Measurements from ENCODE around the gene FCRLB.
"Not testable (repeated sequence)": the region's sequence is repeated elsewhere in the genome, so short reads cannot be mapped to it uniquely, and the experiment has no call there.

Gene FCRLB, protein sequence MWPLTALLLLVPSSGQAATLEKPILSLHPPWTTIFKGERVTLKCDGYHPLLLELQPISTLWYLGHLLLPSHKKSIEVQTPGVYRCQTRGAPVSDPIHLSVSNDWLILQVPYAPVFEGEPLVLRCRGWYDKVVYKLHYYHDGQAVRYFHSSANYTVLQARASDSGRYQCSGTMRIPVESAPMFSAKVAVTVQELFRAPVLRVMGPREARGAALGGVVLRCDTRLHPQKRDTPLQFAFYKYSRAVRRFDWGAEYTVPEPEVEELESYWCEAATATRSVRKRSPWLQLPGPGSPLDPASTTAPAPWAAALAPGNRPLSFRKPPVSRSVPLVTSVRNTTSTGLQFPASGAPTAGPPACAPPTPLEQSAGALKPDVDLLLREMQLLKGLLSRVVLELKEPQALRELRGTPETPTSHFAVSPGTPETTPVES
- total RNA-seq = 0.51 to 0.79 reads per million in 2 donors

DNA sequence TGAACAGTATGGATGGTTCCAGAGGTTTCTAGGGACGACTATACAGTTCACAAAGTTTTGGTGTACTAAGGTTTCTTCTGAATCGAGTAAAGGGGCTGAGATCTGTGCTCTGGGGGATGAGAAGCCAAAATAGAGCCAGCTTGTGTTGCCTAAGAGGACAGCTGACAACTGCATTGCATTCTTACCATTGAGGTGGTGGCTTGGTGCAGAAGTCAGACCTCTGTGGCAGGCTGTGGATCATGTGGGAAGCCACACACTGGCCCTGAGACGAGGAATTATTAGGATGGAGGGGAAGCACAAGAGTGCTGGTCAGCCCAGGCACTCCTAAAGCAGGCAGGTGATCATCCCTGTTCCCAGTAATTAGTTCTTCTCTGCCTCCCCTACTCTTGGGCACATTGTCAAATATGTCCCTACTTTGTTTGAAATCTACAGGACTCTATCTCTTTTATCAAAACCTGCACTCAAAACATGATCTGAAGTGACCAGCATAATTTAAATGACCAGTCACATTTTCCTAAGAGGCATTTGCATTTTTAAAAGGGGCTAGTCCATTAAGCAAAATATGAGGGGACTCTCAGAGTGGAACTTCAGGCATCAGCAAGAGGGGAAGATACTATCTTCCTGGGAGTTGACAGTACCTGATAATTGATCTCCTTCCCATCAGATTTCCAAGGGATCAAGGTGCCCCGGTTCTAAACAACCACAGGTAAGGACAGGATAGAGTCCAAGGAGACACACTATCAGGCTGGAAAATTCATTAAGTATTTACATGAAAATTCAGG, at the start of gene FCRLB:
FCRLB (plus strand) TSS at position 589 of the 782 bp plus-strand sequence. CDS start 1,129 bp downstream, outside the sequence.
- DNase-seq = no peak

DNA sequence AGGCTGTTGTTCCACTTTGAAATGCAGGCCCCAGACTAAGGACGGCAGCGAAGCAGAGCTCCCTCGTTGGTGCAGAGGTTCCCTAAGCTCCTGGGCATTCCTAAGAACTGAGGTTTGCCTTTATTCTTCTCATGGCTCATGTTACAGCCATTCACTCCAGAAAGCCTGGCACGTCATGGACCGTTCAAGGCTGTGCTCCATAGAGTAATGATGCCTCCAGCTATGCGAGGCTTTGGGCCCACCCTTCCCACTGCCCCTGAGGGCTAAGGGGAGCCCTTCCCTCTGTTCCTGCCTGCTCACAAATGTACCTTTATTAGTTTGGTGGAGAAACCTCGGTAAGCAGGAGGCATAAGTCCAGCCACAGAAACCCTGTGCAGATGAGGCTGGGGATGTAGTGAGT, 47.9 kb upstream of the FCRLB start:
- DNase-seq = not testable (repeated sequence)

DNA sequence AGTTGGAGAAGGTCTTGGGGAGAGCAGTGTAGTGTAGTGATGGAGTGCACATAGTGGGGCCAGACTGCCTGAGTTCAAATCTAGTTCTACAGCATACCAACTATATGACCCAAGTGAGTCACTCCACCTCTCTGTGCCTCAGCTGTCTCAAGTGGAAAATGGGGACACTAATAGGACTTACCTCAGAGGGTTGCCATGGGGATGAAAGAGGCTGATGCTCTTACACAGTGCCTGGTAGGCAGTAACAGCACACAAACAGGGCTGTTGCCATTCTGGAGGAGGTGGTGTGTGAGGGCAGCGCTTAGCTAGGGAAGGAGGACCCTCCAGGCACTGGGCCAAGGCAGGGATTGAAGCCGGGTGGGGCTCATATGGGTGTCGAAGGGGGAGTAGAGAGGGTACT, 46.9 kb upstream of the FCRLB start:
- not testable (repeated sequence) for DNase-seq

DNA sequence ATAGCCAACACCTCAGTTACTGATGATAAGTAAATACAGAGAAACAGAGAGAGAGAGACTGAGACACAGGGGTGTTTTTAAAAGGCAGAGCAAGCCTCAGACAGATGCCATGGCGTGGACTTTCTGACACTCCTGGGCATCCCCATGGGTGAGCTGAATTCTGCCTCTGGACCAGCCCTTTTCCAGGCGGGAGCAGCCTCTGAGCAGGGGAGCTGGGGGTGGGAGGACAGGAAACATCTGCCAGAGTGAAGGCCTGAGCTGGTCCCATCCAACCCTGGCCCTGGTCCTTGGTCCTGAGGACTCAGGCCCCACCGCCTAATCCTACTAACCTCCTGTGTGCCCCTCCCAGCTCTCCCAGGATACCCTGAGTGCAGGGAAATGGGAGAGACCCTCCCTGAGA, 46.4 kb upstream of the FCRLB start:
- not testable (repeated sequence) for DNase-seq

DNA sequence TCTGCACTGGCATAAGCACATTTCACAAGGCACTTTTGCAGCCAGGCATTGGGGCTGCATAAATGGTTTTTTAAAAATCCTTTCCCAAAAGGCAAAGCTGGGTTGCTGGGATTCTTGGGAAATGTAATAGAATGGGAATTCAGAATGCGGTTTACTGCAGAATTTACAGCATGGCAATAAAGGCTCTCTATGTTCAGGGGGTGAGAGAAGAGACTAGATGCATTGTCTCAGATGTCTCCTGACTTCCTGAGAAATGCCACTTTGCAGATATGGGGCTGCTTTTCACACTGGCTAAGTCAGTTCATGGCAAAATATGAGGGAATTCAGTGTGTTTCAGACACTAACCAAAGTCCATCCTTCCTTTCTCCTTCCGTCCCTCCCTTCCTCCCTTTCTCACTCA, 44.9 kb upstream of the FCRLB start:
- no peak for DNase-seq

DNA sequence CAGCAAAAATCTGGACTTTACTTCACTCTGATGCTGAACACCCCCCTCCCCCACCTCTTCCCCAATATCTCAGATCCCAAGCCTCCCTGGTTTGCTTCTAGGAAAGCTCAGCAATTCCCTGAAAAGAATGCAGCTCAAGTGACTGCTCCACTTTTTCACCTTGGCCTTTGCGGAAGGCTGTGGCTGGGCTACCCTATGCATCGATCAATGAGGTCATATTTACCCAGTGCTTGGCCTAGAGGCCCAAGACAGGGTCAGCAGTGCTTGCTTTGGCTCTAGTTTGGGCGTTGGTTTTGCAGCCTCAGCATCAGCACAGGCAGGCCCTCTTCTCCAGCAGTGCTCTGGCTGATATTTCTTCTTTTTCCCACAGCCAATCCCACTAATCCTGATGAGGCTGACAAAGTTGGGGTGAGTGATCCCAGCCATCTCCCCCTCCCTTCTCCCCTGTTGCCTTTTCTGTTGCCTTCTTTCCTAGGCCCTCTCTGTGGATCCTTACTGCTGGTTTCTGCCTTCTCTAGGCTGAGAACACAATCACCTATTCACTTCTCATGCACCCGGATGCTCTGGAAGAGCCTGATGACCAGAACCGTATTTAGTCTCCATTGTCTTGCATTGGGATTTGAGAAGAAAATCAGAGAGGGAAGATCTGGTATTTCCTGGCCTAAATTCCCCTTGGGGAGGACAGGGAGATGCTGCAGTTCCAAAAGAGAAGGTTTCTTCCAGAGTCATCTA, 44.2 kb upstream of the FCRLB start:
- DNase-seq = no peak

DNA sequence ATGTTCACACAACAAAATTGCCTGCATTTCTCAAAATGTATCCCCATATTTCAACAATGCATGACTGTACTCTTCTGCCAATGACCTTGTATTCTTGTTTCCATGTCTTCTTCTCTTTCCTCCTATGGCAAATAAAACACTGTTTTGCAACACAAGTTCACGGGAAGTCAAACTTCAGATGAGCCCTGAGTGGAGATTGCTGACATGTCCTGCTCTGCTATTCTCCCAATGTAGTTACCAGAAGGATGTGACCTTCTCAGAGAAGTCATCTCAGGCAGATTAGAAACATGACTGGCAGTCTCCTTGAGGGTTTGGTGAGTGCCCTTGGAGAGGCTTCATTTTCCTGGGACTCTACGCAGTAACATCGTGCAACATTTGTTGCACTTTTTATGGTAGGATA, 42.8 kb upstream of the FCRLB start:
- no peak for DNase-seq

DNA sequence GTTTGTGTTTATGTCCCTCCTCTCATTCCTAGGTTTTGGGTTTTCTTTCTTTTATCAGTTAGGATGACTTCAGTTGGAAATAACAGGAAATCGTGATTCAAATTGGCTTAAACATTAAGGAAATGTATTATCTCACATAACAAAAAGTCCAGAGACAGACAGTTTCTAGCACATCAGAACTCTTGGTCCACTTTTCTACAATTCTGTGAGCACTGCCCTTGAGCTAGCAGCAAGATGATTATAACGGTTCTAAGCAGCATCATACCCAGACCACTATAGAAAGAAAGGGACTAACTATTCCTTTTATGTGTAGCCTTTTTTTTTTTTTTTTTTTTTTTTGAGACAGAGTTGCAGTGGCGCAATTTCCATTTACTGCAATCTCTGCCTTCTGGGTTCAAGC, 39.5 kb upstream of the FCRLB start:
- DNase-seq = no peak

DNA sequence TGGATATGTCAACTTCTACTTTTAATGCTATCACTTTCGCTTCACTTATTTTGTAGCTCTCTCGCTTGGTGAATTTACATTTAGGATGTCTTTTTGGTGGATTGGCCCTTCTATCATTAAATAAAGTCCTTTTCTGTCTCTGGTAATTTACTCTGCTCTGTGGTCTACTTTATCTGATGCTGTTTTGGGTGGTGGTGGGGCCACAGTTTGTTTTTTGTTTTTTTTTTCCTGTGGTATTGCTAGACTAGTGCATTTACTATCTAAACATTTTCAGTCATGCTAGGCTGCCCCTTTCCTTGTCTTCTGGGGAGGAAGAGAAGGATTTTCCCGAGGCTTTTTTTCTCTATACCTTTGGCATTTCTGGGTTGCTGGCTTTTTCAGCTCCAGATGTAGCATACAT, 32.4 kb upstream of the FCRLB start:
- DNase-seq = no peak

DNA sequence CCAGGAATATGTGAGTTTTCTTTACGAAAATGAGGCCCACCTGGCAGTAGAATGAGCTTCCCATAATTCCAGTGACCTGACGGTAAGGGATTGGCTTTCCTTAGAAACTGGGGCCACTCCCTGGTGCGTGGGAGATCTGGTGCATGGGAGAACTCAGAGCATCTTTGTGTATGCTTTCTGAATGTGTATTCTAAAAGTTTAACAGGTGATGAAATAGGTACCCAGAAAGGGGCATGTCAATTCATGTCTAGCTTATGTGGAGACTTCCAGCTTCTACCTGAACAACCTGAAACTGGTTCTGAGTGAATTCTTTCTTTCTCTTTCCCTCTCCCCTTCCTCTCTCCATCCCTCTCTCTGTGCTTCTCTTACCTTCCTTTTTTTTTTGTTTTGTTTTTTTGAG, 29.5 kb upstream of the FCRLB start:
- DNase-seq = no peak

DNA sequence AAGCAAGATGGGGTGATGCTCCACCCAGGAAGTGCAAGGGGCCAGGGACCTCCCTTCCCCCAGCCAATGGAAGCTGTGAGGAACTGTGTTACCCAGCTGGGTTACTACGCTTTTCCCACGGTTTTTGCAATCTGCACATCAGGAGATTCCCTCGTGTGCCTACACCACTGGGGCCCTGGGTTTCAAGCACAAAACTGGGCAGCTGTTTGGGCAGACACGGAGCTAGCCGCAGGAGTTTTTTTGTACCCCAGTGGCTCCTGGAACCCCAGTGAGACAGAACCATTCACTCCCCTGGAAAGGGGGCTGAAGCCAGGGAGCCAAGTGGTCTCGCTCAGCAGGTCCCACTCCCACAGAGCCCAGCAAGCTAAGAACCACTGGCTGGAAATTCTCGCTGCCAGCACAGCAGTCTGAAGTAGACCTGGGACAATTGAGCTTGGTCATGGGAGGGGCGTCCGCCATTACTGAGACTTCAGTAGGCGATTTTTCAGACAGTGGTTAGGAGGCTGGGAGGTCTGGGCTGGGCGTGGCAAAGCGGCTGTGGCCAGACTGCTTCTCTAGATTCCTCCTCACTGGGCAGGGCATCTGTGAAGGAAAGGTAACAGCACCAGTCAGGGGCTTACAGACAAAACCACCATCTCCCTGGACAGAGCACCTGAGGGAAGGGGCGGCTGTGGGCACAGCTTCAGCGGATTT, 28.2 kb upstream of the FCRLB start:
- not testable (repeated sequence) for DNase-seq

DNA sequence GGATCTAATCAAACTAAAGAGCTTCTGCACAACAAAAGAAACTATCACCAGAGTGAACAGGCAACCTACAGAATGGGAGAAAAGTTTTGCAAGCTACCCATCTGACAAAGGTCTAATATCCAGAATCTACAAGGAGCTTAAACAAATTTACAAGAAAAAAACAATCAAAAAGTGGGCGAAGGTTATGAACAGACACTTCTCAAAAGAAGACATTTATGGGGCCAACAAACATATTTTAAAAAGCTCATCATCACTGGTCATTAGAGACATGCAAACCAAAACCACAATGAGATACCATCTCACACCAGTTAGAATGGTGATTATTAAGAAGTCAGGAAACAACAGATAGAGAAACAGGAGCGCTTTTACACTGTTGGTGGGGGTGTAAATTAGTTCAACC, 23.0 kb upstream of the FCRLB start:
- DNase-seq = not testable (repeated sequence)

DNA sequence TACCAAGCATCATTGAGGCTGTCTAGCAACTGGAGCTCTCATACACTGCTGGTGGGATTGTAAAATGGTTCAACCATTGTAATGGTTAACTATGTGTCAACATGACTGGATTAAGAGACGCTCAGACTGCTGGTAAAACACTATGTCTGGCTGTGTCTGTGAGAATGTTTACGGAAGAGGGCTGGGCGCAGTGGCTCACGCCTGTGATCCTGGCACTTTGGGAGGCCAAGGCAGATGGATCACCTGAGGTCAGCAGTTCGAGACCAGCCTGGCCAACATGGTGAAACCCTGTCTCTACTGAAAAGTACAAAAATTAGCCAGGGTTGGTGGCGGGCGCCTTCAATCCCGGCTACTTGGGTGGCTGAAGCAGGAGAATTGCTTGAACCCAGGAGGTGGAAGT, 19.1 kb upstream of the FCRLB start:
- no peak for DNase-seq

DNA sequence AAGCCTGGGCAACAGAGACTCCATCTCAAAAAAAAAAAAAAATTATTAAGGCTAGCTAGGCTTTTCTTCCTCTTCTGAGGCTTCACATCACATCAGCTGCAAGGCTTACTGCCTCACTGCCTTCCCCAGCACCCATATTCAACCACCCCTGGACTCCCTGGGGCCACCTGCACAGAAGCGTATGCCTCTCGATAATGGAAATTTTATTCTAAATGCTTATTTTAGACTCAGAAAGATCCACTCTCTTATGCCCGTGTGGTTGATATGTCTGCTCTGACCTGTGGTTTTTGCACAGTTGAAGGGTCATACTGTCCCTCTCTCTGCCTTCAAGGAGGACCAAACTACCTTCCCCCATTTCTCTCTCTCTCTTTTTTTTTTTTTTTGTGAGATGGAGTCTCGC, 15.8 kb upstream of the FCRLB start:
- DNase-seq = no peak

DNA sequence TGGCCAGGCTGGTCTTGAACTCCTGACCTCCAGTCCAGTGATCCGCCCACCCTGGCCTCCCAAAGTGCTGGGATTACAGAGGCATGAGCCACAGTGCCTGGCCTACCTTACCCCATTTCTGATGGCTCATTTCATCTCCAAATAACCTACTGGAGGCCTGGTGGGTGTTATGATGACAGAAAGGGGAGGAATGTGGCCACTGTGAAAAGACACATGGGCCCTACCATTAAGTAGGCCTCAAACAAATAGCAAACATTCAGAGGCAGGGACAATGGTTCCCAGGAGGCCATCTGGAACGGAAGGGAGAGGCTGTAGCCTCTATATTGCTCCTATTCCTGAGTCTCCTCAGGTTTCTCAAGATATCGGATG, 15.2 kb upstream of the FCRLB start:
- DNase-seq = no peak

DNA sequence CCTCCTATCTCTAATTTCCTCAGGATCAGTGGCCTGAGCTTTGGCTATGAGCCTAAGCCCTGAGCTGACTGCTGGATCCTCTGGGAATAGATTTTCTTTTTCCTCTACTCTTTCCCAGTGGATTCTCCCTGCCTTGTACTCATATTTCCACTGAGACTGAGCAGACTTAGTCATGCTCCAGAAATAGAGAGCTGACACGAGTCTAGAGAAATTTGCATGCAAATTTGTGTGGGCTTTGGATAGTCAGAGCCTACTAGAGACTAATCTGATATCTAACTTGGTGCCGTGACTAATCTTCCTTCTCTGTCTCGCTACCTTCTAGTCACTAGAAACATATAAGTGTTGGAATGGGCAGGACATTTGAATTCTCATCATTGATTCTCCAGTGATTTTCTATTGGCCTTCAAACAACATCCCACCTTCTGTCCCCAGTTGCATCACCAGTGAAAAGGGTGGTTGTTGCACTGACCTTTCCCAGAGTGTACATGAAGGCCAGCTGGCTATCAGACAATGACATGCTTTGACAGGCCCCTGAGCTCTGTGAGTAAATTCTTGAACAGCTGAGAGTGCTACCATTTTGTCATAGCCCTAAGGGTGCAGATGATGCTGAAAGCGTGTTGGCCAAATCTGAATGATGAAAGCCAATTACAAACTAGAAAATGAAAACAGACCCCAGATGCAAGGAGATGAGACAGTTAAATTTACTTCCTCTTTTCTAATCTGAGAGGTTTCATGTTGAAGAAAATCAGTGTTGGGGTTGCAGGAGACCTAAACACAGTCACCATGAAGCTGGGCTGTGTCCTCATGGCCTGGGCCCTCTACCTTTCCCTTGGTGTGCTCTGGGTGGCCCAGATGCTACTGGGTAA, 14.6 kb upstream of the FCRLB start, which contains the start of gene FCRLA:
FCRLA (plus strand) TSS at position 748 of the 866 bp plus-strand sequence; CDS start at position 784, 36 bp downstream.
- no peak for DNase-seq

DNA sequence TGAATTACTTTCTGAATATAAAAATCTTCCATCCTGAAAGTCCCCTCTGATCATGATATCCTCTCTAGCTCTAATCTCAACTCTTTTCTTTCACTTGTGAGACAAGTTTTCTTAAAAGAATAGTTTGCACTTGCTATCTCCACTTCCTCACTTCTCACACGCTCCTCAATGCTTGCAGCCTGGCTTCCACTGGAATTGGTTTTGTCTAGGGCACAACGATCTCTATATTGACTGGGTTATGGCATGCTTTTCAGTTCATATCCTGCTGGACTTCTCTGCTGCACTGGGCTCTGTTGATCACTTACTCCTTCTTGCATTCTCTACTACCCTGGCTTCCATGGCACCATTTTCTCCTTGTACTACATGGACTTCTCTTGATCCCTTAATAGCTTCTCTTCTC, 13.8 kb upstream of the FCRLB start:
- DNase-seq = no peak

DNA sequence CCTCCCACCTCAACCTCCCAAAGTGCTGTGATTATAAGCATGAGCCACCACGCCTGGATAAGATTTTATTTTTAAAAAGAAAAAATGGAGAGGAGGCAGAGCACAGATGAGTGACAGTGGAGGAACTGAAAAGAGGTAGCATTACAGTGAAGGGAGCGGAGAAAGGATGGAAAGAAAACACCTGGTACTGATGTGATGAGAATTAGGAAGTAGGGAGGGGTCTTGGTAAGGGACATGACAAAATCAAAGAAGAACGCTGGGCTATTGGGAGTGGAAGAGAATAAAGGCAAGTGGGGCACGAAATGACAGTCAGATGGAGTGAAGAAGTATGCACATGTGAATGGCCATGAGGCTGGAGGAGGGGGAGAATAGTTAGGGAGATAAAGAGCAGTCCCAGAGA, 12.0 kb upstream of the FCRLB start:
- no peak for DNase-seq

DNA sequence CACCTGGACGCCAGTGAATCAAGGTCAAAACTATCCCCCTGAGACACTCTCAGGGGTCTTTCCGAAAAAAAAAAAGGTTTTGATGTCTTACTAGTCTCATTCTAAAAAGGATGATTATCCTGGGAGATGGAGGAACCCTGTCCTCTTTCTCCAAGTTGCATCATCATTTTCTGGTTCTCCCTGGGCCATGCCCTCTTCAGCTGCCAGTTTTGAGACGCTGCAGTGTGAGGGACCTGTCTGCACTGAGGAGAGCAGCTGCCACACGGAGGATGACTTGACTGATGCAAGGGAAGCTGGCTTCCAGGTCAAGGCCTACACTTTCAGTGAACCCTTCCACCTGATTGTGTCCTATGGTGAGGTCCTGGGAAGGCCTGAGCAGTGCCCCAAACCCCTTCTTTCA, 10.8 kb upstream of the FCRLB start:
- DNase-seq = no peak

DNA sequence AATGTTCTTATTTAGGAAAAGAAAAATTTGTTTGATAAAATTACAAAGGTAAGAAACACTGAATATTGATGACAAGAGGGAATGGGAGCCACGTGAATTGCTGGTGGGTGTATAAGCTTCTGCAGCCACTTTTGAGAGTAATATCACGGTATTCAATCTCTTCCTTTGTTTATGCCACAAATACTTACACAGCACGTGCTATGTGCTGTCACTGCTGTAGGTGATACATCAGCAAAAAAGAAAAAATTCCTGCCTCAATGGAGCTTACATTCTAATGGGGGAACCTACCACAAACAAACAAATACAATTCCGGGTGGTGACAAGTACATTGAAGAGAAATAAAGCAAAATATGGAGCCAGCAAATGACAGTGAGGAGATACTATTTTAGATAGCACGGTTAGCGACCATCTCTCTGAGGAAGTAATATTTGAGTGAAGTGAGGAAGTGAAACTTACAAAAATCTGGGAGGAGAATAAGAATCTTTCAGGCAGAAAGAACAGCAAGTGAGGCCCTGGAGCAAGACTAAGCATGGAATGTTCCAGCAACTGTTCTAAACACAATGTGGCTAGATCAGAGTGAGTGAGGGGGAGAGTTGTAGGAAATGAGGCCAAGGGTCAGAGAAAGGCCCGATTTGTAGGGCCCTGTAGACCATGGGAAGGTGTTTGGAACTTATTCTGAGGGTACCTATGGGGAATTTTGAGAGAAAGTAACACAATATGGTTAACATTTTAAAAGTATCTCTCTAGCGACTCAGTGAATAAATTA, 2.6 kb upstream of the FCRLB start:
- DNase-seq = no peak

DNA sequence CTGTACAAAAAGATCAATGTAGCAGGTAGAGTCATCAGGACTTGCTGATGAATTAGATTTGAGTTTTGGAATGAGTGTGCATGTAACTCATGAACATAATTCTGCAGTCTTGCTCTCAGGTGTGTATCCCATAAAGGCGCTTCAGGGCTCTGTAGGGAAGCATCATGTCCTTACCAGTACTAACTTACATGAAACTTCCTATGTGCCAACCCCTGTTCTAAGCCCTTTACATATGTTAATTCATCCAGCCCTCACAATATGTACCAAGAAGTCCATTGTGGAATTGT, 2.1 kb upstream of the FCRLB start:
- DNase-seq = no peak

Data from activated gamma-delta T cell (primary cell).